LNCaP clone FGC (cell line): ENCODE data around the gene AP1G2.

Experiments used
- DNase-seq: peaks from one replicate; pipeline ENCODE4 v3.0.0-alpha.2; 2011; ENCODE audit warnings: low read depth
- H3K4me3 ChIP-seq: 2 replicates; pipeline ENCODE4 v1.5.1; 2011; ENCODE audit warnings: mild to moderate bottlenecking, low read depth, low read length, control low read depth
- TF ChIP-seq, protein P1 (sequence below): IDR thresholded peaks from 2 replicates; pipeline ENCODE4 v1.5.1; 2012; ENCODE audit warnings: mild to moderate bottlenecking; ENCODE audit not compliant: control insufficient read depth, insufficient read depth; ENCODE audit errors: extremely low read depth

Gene AP1G2

DNA sequence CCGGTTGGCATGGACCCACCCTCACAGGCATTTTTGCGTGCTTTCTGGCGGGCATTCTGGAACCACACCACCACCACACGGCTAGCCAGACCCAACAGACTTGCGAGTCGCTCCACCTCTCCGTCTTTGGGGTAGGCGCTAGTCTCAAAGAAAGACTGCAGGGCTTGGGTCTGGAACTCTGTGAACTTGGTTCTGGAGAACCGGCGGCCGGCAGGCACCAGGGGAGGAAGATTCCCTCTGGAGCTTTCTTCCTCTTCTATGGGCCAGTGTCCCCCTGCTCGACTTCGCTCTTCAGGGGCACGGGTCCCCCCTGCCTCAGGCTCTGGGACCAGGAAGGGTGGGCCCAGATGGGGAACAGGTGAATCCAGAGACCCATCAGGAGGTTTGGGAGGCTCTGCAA, 42.6 kb downstream of the AP1G2 start:
- DNase-seq: no peak
- H3K4me3 ChIP-seq: no peak overlapping the region
- TF ChIP-seq, protein P1, sequence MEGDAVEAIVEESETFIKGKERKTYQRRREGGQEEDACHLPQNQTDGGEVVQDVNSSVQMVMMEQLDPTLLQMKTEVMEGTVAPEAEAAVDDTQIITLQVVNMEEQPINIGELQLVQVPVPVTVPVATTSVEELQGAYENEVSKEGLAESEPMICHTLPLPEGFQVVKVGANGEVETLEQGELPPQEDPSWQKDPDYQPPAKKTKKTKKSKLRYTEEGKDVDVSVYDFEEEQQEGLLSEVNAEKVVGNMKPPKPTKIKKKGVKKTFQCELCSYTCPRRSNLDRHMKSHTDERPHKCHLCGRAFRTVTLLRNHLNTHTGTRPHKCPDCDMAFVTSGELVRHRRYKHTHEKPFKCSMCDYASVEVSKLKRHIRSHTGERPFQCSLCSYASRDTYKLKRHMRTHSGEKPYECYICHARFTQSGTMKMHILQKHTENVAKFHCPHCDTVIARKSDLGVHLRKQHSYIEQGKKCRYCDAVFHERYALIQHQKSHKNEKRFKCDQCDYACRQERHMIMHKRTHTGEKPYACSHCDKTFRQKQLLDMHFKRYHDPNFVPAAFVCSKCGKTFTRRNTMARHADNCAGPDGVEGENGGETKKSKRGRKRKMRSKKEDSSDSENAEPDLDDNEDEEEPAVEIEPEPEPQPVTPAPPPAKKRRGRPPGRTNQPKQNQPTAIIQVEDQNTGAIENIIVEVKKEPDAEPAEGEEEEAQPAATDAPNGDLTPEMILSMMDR: no peak

DNA sequence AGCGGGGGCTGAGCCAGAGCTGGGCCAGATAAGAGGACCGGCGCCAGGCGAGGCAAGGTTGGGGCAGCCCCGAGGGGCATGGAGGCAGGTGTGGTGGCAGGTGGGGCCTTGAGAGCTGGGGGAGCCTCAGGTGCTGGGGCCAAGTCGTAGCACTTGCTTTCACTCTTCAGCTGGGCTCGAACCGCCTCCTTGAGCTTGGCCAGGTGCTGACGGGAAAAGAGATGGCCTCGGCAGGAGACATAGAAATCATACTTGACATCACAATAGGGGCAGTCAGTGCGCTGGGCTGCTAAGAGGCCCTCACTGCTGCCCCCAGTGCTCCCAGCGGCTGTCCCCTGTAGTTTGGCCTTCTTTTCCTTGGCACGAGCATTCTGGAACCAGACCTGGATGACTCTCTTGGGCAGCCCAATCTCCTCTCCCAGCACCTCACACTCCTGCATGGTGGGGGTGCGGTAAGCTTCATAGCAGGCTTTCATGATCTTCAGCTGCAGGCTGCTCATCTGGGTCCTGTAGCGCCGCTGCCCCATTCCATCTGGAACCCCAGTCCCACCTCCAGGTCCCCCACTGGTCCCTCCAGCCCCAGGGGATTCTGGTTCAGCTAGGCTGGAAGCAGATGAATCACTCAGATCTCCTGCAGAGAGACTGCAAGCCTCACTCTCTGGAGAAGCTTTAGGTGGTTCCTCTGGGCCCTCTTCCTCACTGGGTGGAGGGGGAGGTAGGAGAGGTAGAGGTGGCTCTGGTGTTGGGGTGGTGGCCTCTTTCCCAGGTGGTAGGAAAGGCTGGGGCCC, 44.2 kb downstream of the AP1G2 start:
- no peak overlapping the region for H3K4me3 ChIP-seq
- TF ChIP-seq, protein P1: no peak
- no peak for DNase-seq

DNA sequence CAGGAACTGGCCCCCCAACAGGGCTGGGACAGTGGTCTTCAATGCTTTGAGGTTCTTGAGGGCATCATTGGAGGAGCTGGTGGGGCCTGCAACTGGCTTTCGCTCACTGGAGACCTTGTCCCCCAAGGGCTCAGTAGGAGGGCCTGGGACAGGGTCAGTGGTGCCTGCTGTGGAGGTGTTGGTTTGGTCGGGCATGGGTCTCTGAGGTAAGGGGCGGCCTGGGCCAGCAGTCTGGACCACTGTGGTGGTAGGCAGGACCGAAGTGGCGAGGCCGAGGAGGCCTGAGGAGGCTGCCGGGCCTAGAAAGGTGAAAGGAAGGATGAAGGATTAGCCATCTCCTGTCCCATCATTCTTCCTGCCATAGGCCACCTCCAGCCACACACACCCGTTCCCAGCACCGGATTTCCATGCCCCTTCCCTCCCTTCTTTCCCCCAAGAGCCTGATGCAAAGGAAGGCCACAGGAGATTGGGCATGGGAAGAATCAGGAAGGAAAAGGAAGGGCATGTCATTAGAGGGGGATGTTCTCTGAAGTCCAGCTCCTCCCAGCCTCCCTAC, 44.9 kb downstream of the AP1G2 start:
- no peak overlapping the region for H3K4me3 ChIP-seq
- TF ChIP-seq, protein P1: no peak
- DNase-seq: no peak

DNA sequence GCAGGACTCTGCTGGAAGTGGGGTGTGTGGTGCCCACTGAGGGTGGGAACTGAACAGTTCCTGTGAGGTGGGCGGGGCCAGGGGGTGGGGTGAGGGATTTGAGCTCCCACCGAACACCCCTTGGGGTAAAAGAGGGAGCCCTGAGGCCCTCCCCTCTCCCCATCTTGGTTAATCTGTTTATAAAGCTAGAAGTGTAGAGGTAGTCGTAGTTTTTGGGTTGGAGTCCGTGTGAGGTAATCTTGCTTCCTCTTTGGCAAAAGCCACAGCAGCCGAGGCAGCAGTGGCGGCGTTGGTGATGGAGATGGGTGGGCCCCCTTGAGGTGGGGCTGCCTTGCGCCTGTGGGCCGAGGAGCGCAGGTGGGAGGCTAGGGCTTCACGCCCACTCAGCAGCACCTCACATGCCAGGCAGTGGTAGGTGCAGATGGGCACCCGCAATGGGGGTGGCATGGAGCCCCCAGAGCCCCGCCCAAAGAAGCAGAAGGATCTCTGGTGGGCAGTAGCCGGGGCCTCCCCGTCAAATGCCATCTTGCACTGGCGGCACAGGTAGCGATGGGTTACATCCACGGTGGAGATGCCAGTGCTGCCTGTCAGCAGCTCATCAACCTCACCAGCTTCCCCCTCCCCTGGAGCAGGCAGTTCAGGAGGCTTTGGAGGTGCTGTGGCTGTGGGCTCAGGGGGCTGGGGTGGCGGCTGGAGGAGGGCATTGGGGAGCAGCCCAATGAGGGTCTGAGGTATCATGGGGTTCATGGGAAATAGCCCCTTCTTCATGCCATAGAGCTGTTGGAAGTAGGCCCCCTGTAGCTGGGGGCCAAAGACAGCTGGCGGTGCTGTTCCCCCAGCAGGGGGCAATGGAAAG, 45.6 kb downstream of the AP1G2 start:
- DNase-seq: no peak
- TF ChIP-seq, protein P1: no peak
- no peak overlapping the region for H3K4me3 ChIP-seq

DNA sequence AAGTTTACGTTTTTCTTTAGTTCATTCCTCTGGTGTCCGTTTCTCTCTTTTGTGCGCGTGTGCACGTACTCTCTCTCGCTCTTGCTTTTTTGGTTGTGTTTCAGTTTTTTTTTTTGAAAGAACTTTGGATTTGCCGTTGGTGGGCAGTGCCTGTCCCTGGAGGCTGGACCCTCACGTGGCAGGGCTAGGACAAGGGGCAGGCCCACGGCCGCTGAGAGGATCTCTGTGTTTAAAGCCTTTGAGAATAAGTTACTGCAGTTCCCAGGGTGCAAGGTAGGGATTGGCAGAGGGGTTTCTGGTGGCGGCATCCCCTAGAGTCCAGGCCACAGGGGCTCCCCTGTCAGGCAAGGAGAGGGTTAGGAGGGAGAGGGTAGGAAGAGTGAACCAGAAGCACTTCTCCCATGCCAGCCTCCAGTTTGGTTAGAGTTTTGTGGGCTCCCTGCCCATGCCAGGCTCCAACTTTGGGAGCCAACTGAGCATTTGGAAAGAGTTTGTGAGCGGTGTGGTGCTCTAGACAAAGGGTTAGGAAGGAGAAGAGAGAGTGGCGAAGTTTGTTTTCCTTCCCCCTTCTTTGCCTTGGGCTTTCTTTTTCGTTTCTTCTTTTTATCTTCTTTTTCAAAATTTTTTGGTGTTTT, 46.6 kb downstream of the AP1G2 start:
- TF ChIP-seq, protein P1: no peak
- no peak for DNase-seq
- H3K4me3 ChIP-seq: no peak overlapping the region

DNA sequence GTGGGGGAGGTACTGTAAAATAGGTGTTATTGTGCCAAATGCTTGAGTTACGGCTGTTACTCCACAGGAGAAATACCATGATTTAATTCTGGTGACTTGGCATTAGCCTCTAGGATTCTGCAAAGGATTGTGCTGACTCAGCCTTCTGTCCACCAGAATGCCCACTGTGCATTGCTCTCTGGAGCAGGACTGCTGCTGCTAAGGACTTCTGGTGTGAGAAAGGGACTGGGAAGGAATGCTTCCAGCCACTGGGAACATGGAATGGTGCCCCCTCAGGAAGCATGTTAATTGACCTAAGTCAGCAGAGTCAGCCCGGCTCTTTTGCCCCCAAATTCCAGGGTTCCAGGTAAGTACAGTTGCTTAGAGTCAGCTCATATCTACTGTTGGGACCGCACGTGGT, 48.9 kb downstream of the AP1G2 start:
- no peak overlapping the region for H3K4me3 ChIP-seq
- TF ChIP-seq, protein P1: no peak
- DNase-seq: no peak
